Lung (tissue), 12 donors: ENCODE data around the gene NES. TPM values are rescaled to one million over a fixed set of nuclear protein-coding genes. Genes with fewer than 3 reads are reported as not detected.

Experiments used
- ATAC-seq: fragments of 200-7000 bp; cut with Tn5 transposase; one replicate; pipeline ENCODE4 v1.9.1; 2020; ENCODE audit warnings: moderate number of reproducible peaks; ENCODE audit not compliant: insufficient read depth, low FRiP score
- DNase-seq, 3 donors: peaks; one replicate each; pipeline ENCODE4 v3.0.0-alpha.2; 2013 to 2017
- H3K27ac ChIP-seq, 2 donors: one replicate each; pipeline ENCODE4 v1.5.1; 2013; ENCODE audit warnings: mild to moderate bottlenecking in 2 of 2, moderate library complexity in 2 of 2, control low read depth in 1 of 2, inconsistent platforms in 1 of 2, low read depth in 1 of 2, low read length in 1 of 2
- H3K27me3 ChIP-seq, 3 donors: one replicate each; pipeline ENCODE4 v1.5.1; 2013; ENCODE audit warnings: low read length in 2 of 3; ENCODE audit not compliant: control insufficient read depth in 3 of 3, insufficient read depth in 3 of 3
- H3K36me3 ChIP-seq, 4 donors: one replicate each; pipeline ENCODE4 v1.5.1; 2013; ENCODE audit warnings: low read length in 4 of 4, mild to moderate bottlenecking in 1 of 4, moderate library complexity in 1 of 4; ENCODE audit not compliant: control insufficient read depth in 4 of 4, insufficient read depth in 4 of 4
- H3K4me1 ChIP-seq, 5 donors: one replicate each; pipeline ENCODE4 v1.5.1; 2013; ENCODE audit warnings: low read length in 5 of 5, mild to moderate bottlenecking in 2 of 5, moderate library complexity in 1 of 5; ENCODE audit not compliant: control insufficient read depth in 5 of 5, insufficient read depth in 5 of 5
- H3K4me3 ChIP-seq: one replicate; pipeline ENCODE4 v1.5.1; 2013; ENCODE audit warnings: mild to moderate bottlenecking, control low read depth, moderate library complexity
- H3K9ac ChIP-seq, 2 donors: one replicate each; pipeline ENCODE4 v1.5.1; 2013; ENCODE audit warnings: low read length in 2 of 2, control low read depth in 1 of 2; ENCODE audit not compliant: insufficient read depth in 1 of 2
- H3K9me3 ChIP-seq, 4 donors: one replicate each; pipeline ENCODE4 v1.5.1; 2013; ENCODE audit warnings: low read length in 3 of 4, mild to moderate bottlenecking in 1 of 4, moderate library complexity in 1 of 4; ENCODE audit not compliant: control insufficient read depth in 4 of 4, insufficient read depth in 3 of 4
- WGBS, 2 donors: extraction: QIAGEN DNeasy Blood & Tissue Kit; methylation state at CpG; one replicate each; pipeline ENCODE4 v1.1.7; 2013; 5-methylcytosine and 5-hydroxymethylcytosine counted together
- polyA plus RNA-seq, 2 donors: library from polyadenylated mRNA; stranded (reverse); fragments of 200-250 nt; gene quantifications; one replicate each; pipeline ENCODE4 v1.2.1, GENCODE V29; 2013
- total RNA-seq, 2 donors: library from RNA; depleted of rRNA in 1 of 2; stranded (reverse); fragments of >200 nt in 1 of 2; gene quantifications; one replicate each; pipeline ENCODE4 v1.2.1, GENCODE V29; 2014 to 2021
- TF ChIP-seq, protein P1 (sequence below): IDR thresholded peaks from 2 replicates; pipeline ENCODE4 v1.5.1; 2012; ENCODE audit warnings: mild to moderate bottlenecking; ENCODE audit errors: control extremely low read depth, extremely low read depth
- donor health status: control.
- donor health status: control.
- donor health status: Bipolar disorder and iron deficiency.
- donor health status: healthy.
- donor health status: DM: yes; HTN: yes; CAD: no.

NES gene
- total and polyA plus RNA-seq, 4 donors, result 17.6 to 57.4 (median 34.2) TPM

DNA sequence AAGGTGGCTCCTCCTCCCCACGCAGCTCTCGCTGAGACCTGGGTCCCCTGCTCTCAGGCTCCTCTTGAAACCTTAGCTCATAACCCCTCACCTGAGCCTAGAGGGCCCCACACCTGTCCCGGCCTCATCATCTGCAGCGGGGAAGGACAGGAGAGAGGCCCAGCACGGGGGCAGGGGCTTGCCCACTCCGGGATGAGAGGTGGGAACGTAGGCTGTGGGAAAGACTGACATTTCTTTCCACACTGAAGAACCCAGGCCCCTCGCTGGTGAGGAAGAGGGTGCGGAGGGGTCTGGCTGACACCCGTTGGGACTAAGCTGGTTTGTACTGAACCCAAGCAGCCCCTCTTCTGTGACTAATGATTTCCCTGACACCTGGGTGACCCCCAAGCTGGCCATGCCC lies 14.0 kb upstream of the NES start:
- TF ChIP-seq, protein P1, sequence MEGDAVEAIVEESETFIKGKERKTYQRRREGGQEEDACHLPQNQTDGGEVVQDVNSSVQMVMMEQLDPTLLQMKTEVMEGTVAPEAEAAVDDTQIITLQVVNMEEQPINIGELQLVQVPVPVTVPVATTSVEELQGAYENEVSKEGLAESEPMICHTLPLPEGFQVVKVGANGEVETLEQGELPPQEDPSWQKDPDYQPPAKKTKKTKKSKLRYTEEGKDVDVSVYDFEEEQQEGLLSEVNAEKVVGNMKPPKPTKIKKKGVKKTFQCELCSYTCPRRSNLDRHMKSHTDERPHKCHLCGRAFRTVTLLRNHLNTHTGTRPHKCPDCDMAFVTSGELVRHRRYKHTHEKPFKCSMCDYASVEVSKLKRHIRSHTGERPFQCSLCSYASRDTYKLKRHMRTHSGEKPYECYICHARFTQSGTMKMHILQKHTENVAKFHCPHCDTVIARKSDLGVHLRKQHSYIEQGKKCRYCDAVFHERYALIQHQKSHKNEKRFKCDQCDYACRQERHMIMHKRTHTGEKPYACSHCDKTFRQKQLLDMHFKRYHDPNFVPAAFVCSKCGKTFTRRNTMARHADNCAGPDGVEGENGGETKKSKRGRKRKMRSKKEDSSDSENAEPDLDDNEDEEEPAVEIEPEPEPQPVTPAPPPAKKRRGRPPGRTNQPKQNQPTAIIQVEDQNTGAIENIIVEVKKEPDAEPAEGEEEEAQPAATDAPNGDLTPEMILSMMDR, result no peak
- 58 to 64% methylated on average over 10 of the region's 10 CpGs for WGBS, 2 donors
- no peaks in the 10 kb centered on the region for H3K27me3 ChIP-seq
- ATAC-seq (no peak), DNase-seq (no peak)
- no peak overlapping the region for H3K27ac ChIP-seq
- H3K4me3 ChIP-seq, result no peak overlapping the region
- no peak overlapping the region for H3K9ac ChIP-seq
- H3K9me3 ChIP-seq, result no peaks in the 10 kb centered on the region
- no peaks in the 10 kb centered on the region for H3K36me3 ChIP-seq
- peaks cover 0 to 50% (median 7%) of the 10 kb centered on the region in 5 donors for H3K4me1 ChIP-seq

GRCh38 chr1:156690675-156691036 lies 13.4 kb upstream of the NES start:
- 52 to 65% methylated on average over 8 of the region's 8 CpGs for WGBS, 2 donors
- Histone ChIP-seq H3K4me1 (peaks cover 0 to 50% (median 7%) of the 10 kb centered on the region in 5 donors), H3K9me3 (no peaks in the 10 kb centered on the region), H3K27me3 (no peaks in the 10 kb centered on the region), H3K36me3 (no peaks in the 10 kb centered on the region), H3K4me3 (no peak overlapping the region), H3K9ac (peak overlapping the region in 1 of 2 donors; percentile 28), H3K27ac (no peak overlapping the region)
- no peak for ATAC-seq
- DNase-seq, result no peak
- TF ChIP-seq, protein P1, result no peak

DNA sequence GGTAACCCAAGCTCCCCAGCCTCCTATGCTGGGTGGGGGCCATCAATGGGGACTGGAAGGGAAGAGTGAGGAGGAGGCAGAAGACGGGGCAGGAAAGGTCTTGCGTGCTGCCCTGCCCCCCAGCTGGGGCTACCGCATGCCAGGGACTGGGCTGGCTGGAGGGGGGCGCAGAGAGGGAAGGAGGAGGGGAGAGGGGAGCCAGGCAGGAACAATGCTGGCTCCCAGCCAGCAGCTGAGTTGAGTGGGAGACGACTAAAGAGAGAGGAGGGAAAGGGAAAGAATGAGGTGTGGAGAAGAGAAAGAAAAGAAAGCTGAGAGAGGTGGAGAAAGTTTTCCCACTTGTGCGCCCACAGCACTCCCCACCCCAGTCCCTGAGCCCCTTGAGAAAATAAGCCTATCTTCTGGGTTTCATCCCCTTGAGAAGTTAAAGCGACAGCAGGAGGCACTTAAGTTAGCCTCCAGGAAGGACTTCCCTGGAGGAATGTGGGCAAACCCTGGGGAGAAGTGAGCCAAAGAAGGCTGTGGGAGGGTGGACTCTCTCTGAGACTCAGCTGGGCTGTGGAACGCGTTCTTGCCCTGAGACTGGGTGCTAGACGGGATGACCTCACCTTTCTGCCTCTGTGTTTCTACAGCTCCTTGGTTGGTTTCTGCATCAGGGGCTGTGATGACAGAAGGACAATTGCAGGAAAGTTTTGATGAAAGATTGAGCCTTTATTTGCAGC lies 12.9 kb upstream of the NES start:
- Histone ChIP-seq H3K36me3 (no peaks in the 10 kb centered on the region), H3K9me3 (no peaks in the 10 kb centered on the region), H3K9ac (peak overlapping the region; percentile 28 to 82), H3K4me1 (peaks cover 0 to 50% (median 7%) of the 10 kb centered on the region in 5 donors), H3K27me3 (no peaks in the 10 kb centered on the region), H3K27ac (no peak overlapping the region), H3K4me3 (no peak overlapping the region)
- ATAC-seq, result no peak
- TF ChIP-seq, protein P1, result no peak
- 20 to 27% methylated on average over 10 of the region's 10 CpGs for WGBS, 2 donors
- peak; percentile 80 to 86 (median 84) for DNase-seq
